Esophagus muscularis mucosa (tissue), 3 donors: ENCODE measurements around the gene AFF2.

Experiments used
- POLR2AphosphoS5 ChIP-seq, 2 donors: sonication (generic); formaldehyde crosslinking; IDR thresholded peaks; one replicate each; pipeline ENCODE4 v1.6.1; 2017; ENCODE audit warnings: antibody characterized with exemption in 2 of 2
- TF ChIP-seq, protein P1 (sequence below), 3 experiments: fragments of 200-600 bp in 2 of 3; fragments of 450-650 bp in 1 of 3; sonication (generic) in 2 of 3; IDR thresholded peaks; one replicate each; pipeline ENCODE4 v1.5.1; 2017 to 2019; ENCODE audit warnings: antibody characterized with exemption in 3 of 3, mild to moderate bottlenecking in 2 of 3, moderate library complexity in 1 of 3

DNA sequence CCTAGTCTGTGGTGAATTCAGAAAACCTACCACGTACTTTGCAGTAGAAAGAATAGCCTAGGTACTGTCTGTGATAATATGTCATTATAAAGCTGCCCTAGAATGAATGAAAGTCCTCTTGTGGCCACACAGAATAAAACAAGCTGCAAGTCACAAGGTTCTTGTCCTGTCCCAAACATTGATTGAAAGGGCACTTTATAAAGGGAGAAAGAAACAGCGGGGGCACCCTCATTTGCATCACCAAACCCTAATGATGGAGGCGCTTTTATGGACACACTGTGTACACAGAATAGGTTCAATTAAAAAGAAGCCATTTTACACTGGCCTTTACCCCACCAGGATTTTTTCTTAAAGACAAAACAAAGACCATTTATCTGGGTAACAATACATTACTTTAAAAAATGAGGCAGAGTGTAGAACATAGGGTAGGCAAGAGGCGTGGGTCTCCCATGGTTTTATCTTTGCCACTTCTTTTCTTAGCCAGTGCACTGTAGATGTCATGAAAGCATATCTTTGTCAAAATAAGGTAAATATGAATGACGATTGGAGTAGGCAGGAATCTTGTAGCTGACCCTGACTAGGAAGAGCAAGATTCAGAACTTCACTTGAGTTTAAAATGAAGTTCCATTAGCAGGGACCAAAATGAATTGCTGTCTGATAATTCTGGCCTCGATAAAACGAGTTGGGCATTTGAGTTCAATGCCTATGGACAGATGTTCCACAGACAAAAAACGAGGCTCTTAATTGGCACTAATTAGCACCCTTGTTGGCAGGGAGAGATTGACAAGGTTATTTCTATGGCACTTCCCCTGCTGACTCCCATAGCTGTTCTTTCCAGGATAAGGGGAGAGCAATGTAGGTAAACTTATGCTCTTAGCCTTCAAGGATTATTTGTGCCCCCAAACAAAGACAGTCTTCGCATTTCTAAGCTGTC lies 365.1 kb downstream of the AFF2 start:
- TF ChIP-seq, protein P1, sequence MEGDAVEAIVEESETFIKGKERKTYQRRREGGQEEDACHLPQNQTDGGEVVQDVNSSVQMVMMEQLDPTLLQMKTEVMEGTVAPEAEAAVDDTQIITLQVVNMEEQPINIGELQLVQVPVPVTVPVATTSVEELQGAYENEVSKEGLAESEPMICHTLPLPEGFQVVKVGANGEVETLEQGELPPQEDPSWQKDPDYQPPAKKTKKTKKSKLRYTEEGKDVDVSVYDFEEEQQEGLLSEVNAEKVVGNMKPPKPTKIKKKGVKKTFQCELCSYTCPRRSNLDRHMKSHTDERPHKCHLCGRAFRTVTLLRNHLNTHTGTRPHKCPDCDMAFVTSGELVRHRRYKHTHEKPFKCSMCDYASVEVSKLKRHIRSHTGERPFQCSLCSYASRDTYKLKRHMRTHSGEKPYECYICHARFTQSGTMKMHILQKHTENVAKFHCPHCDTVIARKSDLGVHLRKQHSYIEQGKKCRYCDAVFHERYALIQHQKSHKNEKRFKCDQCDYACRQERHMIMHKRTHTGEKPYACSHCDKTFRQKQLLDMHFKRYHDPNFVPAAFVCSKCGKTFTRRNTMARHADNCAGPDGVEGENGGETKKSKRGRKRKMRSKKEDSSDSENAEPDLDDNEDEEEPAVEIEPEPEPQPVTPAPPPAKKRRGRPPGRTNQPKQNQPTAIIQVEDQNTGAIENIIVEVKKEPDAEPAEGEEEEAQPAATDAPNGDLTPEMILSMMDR (IDR thresholded peaks at IDR 0.05), result no peak
- TF ChIP-seq POLR2AphosphoS5 (IDR thresholded peaks at IDR 0.05), result no peak
